ENCODE measurements around the gene FER.
"Not testable (repeated sequence)": the region's sequence is repeated elsewhere in the genome, so short reads cannot be mapped to it uniquely, and the experiment has no call there.

Gene FER

GRCh38 chr5:108747774-108748400 lies at the start of gene FER:
Gene FER, plus strand, starts transcription at chr5:108747897. Its CDS starts 50,286 bp downstream, at chr5:108798183.
- peak in 2 of 4 experiments; percentile 14 to 15 for DNase-seq (ENCODE audit: low read depth in 4 of 4, low spot score in 1 of 4)

GRCh38 chr5:108700388-108700787 lies 47.3 kb upstream of the FER start:
- not testable (repeated sequence) for DNase-seq (ENCODE audit: low read depth in 4 of 4, low spot score in 1 of 4)

GRCh38 chr5:108700930-108701329 lies 46.8 kb upstream of the FER start:
- no peak for DNase-seq (ENCODE audit: low read depth in 4 of 4, low spot score in 1 of 4)

- no peak for DNase-seq (ENCODE audit: low read depth in 4 of 4, low spot score in 1 of 4)
These were observed 45.2 kb upstream of the FER start for GRCh38 chr5:108702546-108702945.

- no peak for DNase-seq (ENCODE audit: low read depth in 4 of 4, low spot score in 1 of 4)
These were observed 44.4 kb upstream of the FER start for GRCh38 chr5:108703313-108703712.

GRCh38 chr5:108707141-108707540 lies 40.6 kb upstream of the FER start:
- DNase-seq (ENCODE audit: low read depth in 4 of 4, low spot score in 1 of 4) = no peak

- no peak for DNase-seq (ENCODE audit: low read depth in 4 of 4, low spot score in 1 of 4)
These were observed 35.8 kb upstream of the FER start for GRCh38 chr5:108711898-108712297.

GRCh38 chr5:108715408-108715807 lies 32.3 kb upstream of the FER start:
- no peak for DNase-seq (ENCODE audit: low read depth in 4 of 4, low spot score in 1 of 4)

GRCh38 chr5:108720391-108720790 lies 27.3 kb upstream of the FER start:
- no peak for DNase-seq (ENCODE audit: low read depth in 4 of 4, low spot score in 1 of 4)

- DNase-seq (ENCODE audit: low read depth in 4 of 4, low spot score in 1 of 4) = no peak
These were observed 21.1 kb upstream of the FER start for GRCh38 chr5:108726446-108727235.

- no peak for DNase-seq (ENCODE audit: low read depth in 4 of 4, low spot score in 1 of 4)
These were observed 20.5 kb upstream of the FER start for GRCh38 chr5:108727236-108727650.

GRCh38 chr5:108727651-108728565 lies 19.8 kb upstream of the FER start:
- peak in 1 of 4 experiments; percentile 18 for DNase-seq (ENCODE audit: low read depth in 4 of 4, low spot score in 1 of 4)

GRCh38 chr5:108728566-108729241 lies 19.0 kb upstream of the FER start:
- peak in 1 of 4 experiments; percentile 45 for DNase-seq (ENCODE audit: low read depth in 4 of 4, low spot score in 1 of 4)

- DNase-seq (ENCODE audit: low read depth in 4 of 4, low spot score in 1 of 4) = no peak
These were observed 18.5 kb upstream of the FER start for GRCh38 chr5:108729242-108729615.

- no peak for DNase-seq (ENCODE audit: low read depth in 4 of 4, low spot score in 1 of 4)
These were observed 16.9 kb upstream of the FER start for GRCh38 chr5:108730617-108731340.

GRCh38 chr5:108735790-108736189 lies 11.9 kb upstream of the FER start:
- DNase-seq (ENCODE audit: low read depth in 4 of 4, low spot score in 1 of 4) = no peak

GRCh38 chr5:108736855-108737254 lies 10.8 kb upstream of the FER start:
- DNase-seq (ENCODE audit: low read depth in 4 of 4, low spot score in 1 of 4) = no peak

GRCh38 chr5:108739376-108739775 lies 8.3 kb upstream of the FER start:
- DNase-seq (ENCODE audit: low read depth in 4 of 4, low spot score in 1 of 4) = no peak

- no peak for DNase-seq (ENCODE audit: low read depth in 4 of 4, low spot score in 1 of 4)
These were observed 7.8 kb upstream of the FER start for GRCh38 chr5:108739906-108740305.

GRCh38 chr5:108743319-108743718 lies 4.4 kb upstream of the FER start:
- DNase-seq (ENCODE audit: low read depth in 4 of 4, low spot score in 1 of 4) = no peak

All from stimulated activated CD4-positive, alpha-beta T cell treated with anti-CD3 and anti-CD28 coated beads, Interleukin-1b, Interleukin-23, amount 100 ng/mL, for 24 hours (primary cell).